Effector memory CD4-positive, alpha-beta T cell (primary cell): ENCODE data around the gene LRRC36.

Source experiments
- DNase-seq, 3 donors: peaks; one replicate each; pipeline ENCODE4 v3.0.0-alpha.2; 2020
- H3K27ac ChIP-seq: 2 replicates; pipeline ENCODE4 v1.7.0; 2013; ENCODE audit warnings: mild to moderate bottlenecking, low read length, moderate library complexity; ENCODE audit not compliant: insufficient read depth, poor library complexity, severe bottlenecking
- H3K27me3 ChIP-seq: replicated peaks from 2 replicates; pipeline ENCODE4 v1.7.0; 2013; ENCODE audit warnings: mild to moderate bottlenecking, low read length; ENCODE audit not compliant: insufficient read depth, control insufficient read depth, poor library complexity, severe bottlenecking
- H3K36me3 ChIP-seq: 2 replicates; pipeline ENCODE4 v1.7.0; 2013; ENCODE audit warnings: mild to moderate bottlenecking, low read length, moderate library complexity; ENCODE audit not compliant: control insufficient read depth, insufficient read depth
- H3K4me1 ChIP-seq: 2 replicates; pipeline ENCODE4 v1.7.0; 2013; ENCODE audit warnings: low read length, mild to moderate bottlenecking; ENCODE audit not compliant: control insufficient read depth, insufficient read depth, poor library complexity, severe bottlenecking
- H3K4me3 ChIP-seq: 2 replicates; pipeline ENCODE4 v1.7.0; 2013; ENCODE audit warnings: low read length, low read depth, mild to moderate bottlenecking; ENCODE audit not compliant: insufficient read depth, poor library complexity, severe bottlenecking
- H3K9me3 ChIP-seq: 2 replicates; pipeline ENCODE4 v1.7.0; 2013; ENCODE audit warnings: mild to moderate bottlenecking, low read length, moderate library complexity; ENCODE audit not compliant: control insufficient read depth

The LRRC36 gene

DNA sequence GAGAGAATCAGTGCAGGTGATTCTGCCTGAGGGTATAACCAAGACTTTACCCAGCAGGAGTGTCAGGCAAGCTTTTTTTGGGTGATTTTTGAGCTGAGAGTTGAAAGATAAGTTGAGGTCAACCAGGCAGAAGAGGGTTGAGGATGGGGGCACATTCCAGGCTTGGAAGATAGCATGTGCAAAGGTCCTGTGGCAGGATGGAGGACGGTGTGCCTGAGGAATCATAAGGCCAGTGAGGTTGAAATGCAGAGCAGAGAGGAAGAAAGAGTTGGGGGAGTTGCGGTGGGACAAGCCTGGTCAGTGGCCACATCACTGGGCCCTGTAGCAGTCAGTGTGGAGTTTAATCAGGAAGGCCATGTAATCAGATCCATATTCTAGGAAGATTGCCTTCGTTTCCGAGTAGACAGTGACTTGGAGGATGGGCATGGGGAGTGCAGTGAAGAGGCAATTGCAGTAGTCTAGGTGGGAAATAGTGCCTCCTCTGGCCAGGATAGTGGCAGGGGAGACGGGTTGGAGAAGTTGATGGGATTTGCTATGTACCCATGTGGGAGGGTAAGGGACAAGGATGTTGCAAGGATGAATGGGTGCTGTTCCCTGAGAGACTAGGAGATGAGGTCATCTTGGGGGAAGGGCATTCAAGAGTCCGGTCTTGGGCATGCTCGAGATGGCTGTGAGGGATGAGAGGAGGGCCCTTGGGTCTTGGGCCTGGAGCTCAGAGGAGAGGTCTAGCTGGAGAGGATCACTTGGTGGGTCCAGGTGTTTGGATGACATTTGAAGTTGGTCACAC, 43.4 kb upstream of the LRRC36 start:
- no peak for DNase-seq
- no peaks in the 10 kb centered on the region for H3K9me3 ChIP-seq
- no peak overlapping the region for H3K4me3 ChIP-seq
- no peak overlapping the region for H3K27ac ChIP-seq
- H3K4me1 ChIP-seq: peaks cover 5% of the 10 kb centered on the region
- H3K36me3 ChIP-seq: no peaks in the 10 kb centered on the region
- no peaks in the 10 kb centered on the region for H3K27me3 ChIP-seq

DNA sequence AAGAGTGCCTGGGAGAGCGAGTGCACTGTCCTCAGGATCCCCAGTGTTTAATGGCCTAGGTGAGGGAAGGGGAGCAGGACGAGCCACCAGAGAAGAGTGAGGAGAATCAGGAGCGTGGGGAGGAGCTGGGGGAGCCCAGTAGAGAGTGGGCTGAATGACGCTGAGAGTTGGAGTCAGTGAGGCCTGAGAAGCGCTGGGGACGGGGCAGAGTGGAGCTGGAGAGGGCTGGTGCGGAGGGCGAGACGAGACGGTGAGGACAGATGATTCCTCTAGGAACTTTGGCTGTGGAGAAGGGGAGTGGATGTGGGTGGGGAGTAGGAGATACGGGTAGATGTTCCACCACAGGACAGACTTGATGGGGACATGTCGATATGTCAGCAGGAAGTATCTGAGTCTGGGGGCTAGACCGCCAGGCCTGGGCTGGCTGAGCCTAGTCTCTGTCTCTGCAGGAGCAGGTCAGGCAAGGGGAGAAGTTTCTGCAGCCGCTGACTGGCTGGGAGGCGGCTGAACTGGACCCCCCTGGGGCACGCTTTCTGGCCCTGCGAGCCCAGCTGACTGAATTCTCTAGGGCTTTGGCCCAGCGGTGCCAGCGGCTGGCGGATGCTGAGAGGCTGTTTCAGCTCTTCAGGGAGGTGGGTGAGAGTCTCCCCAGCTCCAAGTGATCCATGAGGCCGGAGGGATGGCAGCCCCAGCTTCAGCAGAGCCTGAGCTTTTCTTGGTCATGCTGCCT, 42.6 kb upstream of the LRRC36 start:
- Histone ChIP-seq H3K4me3 (no peak overlapping the region), H3K4me1 (no peaks in the 10 kb centered on the region), H3K27me3 (no peaks in the 10 kb centered on the region), H3K9me3 (no peaks in the 10 kb centered on the region), H3K36me3 (no peaks in the 10 kb centered on the region), H3K27ac (no peak overlapping the region)
- no peak for DNase-seq

DNA sequence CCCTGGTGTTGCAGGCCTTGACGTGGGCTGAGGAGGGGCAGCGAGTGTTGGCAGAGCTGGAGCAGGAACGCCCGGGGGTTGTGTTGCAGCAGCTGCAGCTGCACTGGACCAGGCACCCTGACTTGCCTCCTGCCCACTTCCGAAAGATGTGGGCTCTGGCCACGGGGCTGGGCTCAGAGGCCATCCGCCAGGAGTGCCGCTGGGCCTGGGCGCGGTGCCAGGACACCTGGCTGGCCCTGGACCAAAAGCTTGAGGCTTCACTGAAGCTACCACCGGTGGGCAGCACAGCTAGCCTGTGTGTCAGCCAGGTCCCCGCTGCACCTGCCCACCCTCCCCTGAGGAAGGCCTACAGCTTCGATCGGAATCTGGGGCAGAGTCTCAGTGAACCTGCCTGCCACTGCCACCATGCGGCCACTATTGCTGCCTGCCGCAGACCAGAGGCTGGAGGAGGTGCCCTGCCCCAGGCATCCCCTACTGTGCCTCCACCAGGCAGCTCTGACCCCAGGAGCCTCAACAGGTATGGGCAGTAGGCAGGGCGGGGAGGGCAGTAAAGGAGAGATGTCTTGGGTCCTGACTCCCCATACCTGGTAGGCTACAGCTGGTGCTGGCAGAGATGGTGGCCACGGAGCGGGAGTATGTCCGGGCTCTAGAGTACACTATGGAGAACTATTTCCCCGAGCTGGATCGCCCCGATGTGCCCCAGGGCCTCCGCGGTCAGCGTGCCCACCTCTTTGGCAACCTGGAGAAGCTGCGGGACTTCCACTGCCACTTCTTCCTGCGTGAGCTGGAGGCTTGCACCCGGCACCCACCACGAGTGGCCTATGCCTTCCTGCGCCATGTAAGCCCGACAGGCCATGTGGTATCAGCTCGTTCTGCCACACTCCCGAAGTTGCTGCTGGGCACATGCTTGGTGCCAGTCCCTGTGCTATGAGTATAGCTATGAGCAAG, 41.6 kb upstream of the LRRC36 start:
- H3K27me3 ChIP-seq: no peaks in the 10 kb centered on the region
- DNase-seq: no peak
- H3K27ac ChIP-seq: no peak overlapping the region
- no peaks in the 10 kb centered on the region for H3K9me3 ChIP-seq
- H3K4me1 ChIP-seq: no peaks in the 10 kb centered on the region
- no peak overlapping the region for H3K4me3 ChIP-seq
- H3K36me3 ChIP-seq: no peaks in the 10 kb centered on the region

DNA sequence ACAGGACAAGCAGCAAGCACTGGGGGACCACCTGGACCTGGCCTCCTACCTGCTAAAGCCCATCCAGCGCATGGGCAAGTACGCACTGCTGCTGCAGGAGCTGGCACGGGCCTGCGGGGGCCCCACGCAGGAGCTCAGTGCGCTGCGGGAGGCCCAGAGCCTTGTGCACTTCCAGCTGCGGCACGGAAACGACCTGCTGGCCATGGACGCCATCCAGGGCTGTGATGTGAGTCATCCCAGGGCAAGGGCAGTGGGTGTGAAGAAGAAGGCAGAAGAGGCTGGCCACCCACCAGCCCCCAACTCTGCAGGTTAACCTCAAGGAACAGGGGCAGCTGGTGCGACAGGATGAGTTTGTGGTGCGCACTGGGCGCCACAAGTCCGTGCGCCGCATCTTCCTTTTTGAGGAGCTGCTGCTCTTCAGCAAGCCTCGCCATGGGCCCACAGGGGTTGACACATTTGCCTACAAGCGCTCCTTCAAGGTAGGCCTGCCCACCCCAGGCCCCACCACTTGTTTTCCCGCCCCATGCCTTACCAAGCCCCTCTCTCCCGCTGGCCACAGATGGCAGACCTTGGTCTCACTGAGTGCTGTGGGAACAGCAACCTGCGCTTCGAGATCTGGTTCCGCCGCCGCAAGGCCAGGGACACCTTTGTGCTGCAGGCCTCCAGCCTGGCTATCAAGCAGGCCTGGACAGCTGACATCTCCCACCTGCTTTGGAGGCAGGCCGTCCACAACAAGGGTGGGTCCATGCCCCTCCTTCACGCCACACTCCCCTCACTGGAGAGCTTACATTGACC, 40.0 kb upstream of the LRRC36 start:
- H3K4me1 ChIP-seq: no peaks in the 10 kb centered on the region
- H3K27me3 ChIP-seq: no peaks in the 10 kb centered on the region
- no peaks in the 10 kb centered on the region for H3K36me3 ChIP-seq
- no peak for DNase-seq
- H3K27ac ChIP-seq: no peak overlapping the region
- H3K4me3 ChIP-seq: no peak overlapping the region
- H3K9me3 ChIP-seq: no peaks in the 10 kb centered on the region

DNA sequence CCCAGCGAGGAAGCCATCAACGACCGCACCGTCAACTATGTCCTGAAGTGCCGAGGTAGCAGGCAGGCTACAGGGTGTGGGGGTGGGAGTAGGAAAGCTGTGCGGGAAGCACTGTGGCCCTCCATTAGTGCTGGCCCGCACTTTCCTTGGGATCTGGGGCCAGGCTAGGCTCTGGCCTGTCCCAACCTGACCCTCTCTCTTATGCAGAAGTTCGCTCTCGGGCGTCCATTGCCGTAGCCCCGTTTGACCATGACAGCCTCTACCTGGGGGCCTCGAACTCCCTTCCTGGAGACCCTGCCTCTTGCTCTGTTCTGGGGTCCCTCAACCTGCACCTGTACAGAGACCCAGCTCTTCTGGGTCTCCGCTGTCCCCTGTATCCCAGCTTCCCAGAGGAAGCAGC, 38.7 kb upstream of the LRRC36 start:
- no peaks in the 10 kb centered on the region for H3K27me3 ChIP-seq
- no peaks in the 10 kb centered on the region for H3K4me1 ChIP-seq
- no peak overlapping the region for H3K4me3 ChIP-seq
- H3K27ac ChIP-seq: no peak overlapping the region
- no peak for DNase-seq
- H3K36me3 ChIP-seq: no peaks in the 10 kb centered on the region
- H3K9me3 ChIP-seq: no peaks in the 10 kb centered on the region

DNA sequence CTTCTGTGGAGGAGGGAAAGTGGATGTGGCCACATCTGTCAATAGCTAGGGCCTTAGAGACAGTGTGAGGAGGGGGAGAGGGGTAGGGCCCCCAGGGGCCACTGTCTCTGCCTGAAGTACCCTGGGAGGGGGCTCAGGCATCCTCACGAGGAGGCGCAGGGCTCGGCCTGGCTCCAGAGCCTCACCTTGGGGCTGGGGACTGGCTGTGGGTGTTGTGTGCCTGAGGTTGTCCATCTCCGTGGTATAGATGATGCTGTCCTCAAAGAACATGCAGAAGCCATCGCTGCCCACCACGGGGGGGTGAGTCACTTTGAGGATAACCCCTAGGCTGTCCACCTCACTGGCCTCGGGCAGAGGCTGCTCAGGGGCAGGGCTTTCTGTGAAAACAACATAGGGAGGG, 35.2 kb upstream of the LRRC36 start:
- Histone ChIP-seq H3K36me3 (no peaks in the 10 kb centered on the region), H3K27ac (no peak overlapping the region), H3K9me3 (no peaks in the 10 kb centered on the region), H3K4me3 (no peak overlapping the region), H3K27me3 (no peaks in the 10 kb centered on the region), H3K4me1 (no peaks in the 10 kb centered on the region)
- DNase-seq: no peak

DNA sequence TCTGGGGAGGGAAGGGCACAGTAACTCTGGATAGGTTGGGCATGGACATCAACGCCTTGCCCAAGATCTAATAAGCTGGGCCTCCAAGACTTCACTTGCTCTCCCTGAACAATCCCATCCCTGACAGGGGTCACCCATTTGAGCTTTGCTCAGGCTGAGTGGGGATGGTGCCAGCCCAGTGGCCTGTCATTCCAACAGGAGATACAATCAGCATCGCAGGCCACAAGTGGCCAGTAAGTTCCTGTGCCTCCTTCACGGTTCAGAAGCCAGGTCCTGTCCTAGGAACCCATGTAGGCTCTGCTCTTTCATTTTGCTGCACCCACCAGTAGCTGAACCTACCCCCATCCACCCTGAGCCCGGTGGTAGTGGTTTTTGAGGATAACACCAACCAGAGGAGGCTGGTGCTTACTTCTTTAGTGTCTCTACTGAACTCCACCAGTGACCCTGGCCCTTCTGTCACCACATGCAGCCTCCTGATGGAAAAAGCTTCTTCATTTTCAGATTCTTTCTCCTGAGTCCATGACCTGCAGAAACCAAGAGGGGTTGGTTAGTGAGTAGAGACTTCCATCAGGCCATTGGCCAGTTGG, 32.4 kb upstream of the LRRC36 start:
- Histone ChIP-seq H3K27ac (no peak overlapping the region), H3K27me3 (no peaks in the 10 kb centered on the region), H3K4me3 (no peak overlapping the region), H3K36me3 (no peaks in the 10 kb centered on the region), H3K4me1 (no peaks in the 10 kb centered on the region), H3K9me3 (no peaks in the 10 kb centered on the region)
- no peak for DNase-seq

DNA sequence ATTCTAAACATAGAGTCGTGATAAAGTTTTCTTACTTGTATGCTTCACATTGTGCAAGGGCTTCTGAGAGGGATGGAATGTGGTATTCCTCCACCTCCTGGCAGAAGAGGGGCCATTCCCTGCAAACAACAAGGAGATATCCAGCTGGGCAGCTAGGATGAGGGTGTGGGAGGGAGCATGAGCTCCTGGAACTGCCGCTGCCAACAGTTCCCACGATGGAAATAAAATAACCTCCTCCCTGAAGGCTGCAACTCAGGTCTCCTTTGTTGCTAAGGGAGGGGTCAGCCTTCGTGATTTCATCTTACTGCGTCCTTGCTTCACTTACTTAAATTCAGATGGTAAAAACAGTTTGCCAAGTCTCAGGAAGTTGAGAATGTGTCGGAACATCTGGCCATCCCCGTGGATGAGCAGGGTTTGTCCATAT, 31.7 kb upstream of the LRRC36 start:
- no peak for DNase-seq
- H3K27me3 ChIP-seq: no peaks in the 10 kb centered on the region
- H3K9me3 ChIP-seq: no peaks in the 10 kb centered on the region
- H3K4me1 ChIP-seq: no peaks in the 10 kb centered on the region
- H3K36me3 ChIP-seq: no peaks in the 10 kb centered on the region
- no peak overlapping the region for H3K4me3 ChIP-seq
- H3K27ac ChIP-seq: no peak overlapping the region

DNA sequence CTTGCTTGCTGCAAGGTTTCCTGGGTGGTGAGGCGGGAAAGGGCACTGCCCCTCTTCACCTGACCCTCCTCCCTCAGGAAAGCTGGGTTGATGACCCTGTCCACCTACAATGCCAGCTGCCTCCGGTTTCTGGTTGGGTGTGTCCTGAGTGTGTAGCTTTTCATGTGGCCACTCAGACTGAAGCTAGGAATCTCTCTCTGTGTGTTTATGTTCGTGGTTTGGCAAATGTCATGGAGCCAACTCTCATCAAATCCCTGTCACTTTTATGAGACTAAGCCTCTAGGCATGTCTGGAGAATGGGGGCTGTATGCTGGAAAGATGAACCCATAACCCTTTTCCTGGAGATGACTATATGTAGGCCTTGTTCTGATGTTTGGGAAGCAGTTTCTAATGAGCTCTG, 30.2 kb upstream of the LRRC36 start:
- H3K36me3 ChIP-seq: no peaks in the 10 kb centered on the region
- H3K27ac ChIP-seq: no peak overlapping the region
- H3K9me3 ChIP-seq: no peaks in the 10 kb centered on the region
- no peaks in the 10 kb centered on the region for H3K4me1 ChIP-seq
- H3K4me3 ChIP-seq: no peak overlapping the region
- no peaks in the 10 kb centered on the region for H3K27me3 ChIP-seq
- no peak for DNase-seq
